HepG2 (cell line): ENCODE results near the gene PPP1R27. TPM values are rescaled to one million over a fixed set of nuclear protein-coding genes. Genes with fewer than 3 reads are reported as not detected.

ENCODE experiments used
- AKAP8 ChIP-seq: sonication (generic); formaldehyde crosslinking; IDR thresholded peaks from 2 replicates; pipeline ENCODE4 v1.5.1; 2020; ENCODE audit warnings: mild to moderate bottlenecking, missing genetic modification reagents
- ATM ChIP-seq: fragments of 450-650 bp; IDR thresholded peaks from 2 replicates; pipeline ENCODE4 v1.7.1; 2017; ENCODE audit warnings: mild to moderate bottlenecking, borderline replicate concordance
- BCL6 ChIP-seq: IDR thresholded peaks from 2 replicates; pipeline ENCODE4 v1.6.1; 2016; ENCODE audit warnings: missing genetic modification reagents, missing compliant biosample characterization
- DPF2 ChIP-seq: sonication (generic); formaldehyde crosslinking; IDR thresholded peaks from 2 replicates; pipeline ENCODE4 v1.4.0; 2020; ENCODE audit warnings: mild to moderate bottlenecking, low read depth, missing genetic modification reagents, borderline replicate concordance
- FOSL1 ChIP-seq: sonication (generic); formaldehyde crosslinking; IDR thresholded peaks from 2 replicates; pipeline ENCODE4 v1.9.0; 2021; ENCODE audit warnings: missing genetic modification reagents, borderline replicate concordance
- HMGA1 ChIP-seq: sonication (generic); formaldehyde crosslinking; conservative IDR thresholded peaks from 2 replicates; pipeline ENCODE4 v1.4.0; 2020; ENCODE audit warnings: missing genetic modification reagents
- KAT7 ChIP-seq: IDR thresholded peaks from 2 replicates; pipeline ENCODE4 v1.6.1; 2018; ENCODE audit warnings: borderline replicate concordance, missing compliant biosample characterization
- NFYC ChIP-seq: IDR thresholded peaks from 2 replicates; pipeline ENCODE4 v1.6.1; 2016; ENCODE audit warnings: missing genetic modification reagents, missing compliant biosample characterization
- NKX3-1 ChIP-seq: sonication (generic); formaldehyde crosslinking; IDR thresholded peaks from 2 replicates; pipeline ENCODE4 v1.5.0; 2020; ENCODE audit warnings: missing genetic modification reagents
- NR2F2 ChIP-seq: IDR thresholded peaks from 2 replicates; pipeline ENCODE4 v1.6.1; 2012; ENCODE audit warnings: low read depth, inconsistent platforms, borderline replicate concordance
- PRMT3 ChIP-seq: sonication (generic); formaldehyde crosslinking; IDR thresholded peaks from 2 replicates; pipeline ENCODE4 v1.8.1; 2022; ENCODE audit warnings: low read depth, mild to moderate bottlenecking, moderate library complexity, missing genetic modification reagents, borderline replicate concordance
- SIX4 ChIP-seq: sonication (generic); formaldehyde crosslinking; IDR thresholded peaks from 2 replicates; pipeline ENCODE4 v1.4.0; 2020; ENCODE audit warnings: missing genetic modification reagents
- SPEN ChIP-seq: sonication (generic); formaldehyde crosslinking; IDR thresholded peaks from 2 replicates; pipeline ENCODE4 v1.5.1; 2020; ENCODE audit warnings: low read depth, mild to moderate bottlenecking, missing genetic modification reagents
- SRF ChIP-seq: IDR thresholded peaks from 2 replicates; pipeline ENCODE4 v1.6.1; 2011; ENCODE audit warnings: mild to moderate bottlenecking, low read depth, low read length, moderate library complexity
- TCF7L2 ChIP-seq: IDR thresholded peaks from 2 replicates; pipeline ENCODE4 v1.6.1; 2011; ENCODE audit warnings: mild to moderate bottlenecking, low read depth, low read length, moderate library complexity
- YEATS2 ChIP-seq: sonication (generic); formaldehyde crosslinking; IDR thresholded peaks from 2 replicates; pipeline ENCODE4 v1.4.0; 2020; ENCODE audit warnings: missing genetic modification reagents, borderline replicate concordance
- ZNF460 ChIP-seq: sonication (generic); formaldehyde crosslinking; IDR thresholded peaks from 2 replicates; pipeline ENCODE4 v1.5.1; 2020; ENCODE audit warnings: missing genetic modification reagents, mild to moderate bottlenecking, borderline replicate concordance
- ZNF530 ChIP-seq: sonication (generic); formaldehyde crosslinking; IDR thresholded peaks from 2 replicates; pipeline ENCODE4 v1.5.0; 2020; ENCODE audit warnings: low read depth, mild to moderate bottlenecking, missing genetic modification reagents
- ZNF878 ChIP-seq: sonication (generic); formaldehyde crosslinking; IDR thresholded peaks from 2 replicates; pipeline ENCODE4 v1.8.1; 2023; ENCODE audit warnings: mild to moderate bottlenecking, missing genetic modification reagents, moderate library complexity
- ZSCAN21 ChIP-seq: sonication (generic); formaldehyde crosslinking; IDR thresholded peaks from 2 replicates; pipeline ENCODE4 v1.8.0; 2022; ENCODE audit warnings: mild to moderate bottlenecking, missing genetic modification reagents, moderate library complexity, borderline replicate concordance
- polyA plus RNA-seq, 8 experiments: library from polyadenylated mRNA; depleted of rRNA in 3 of 8; stranded (reverse) in 7 of 8; unstranded in 1 of 8; fragments of >200 nt; fragmentation: Illumina TruSeq in 4 of 8; extraction: Trizol in 4 of 8; gene quantifications; 2 replicates each; pipeline versions ENCODE4 v1.2.1 to v1.2.3, GENCODE V29; 2011 to 2016; ENCODE audit warnings: low read depth in 4 of 8, missing spikeins in 1 of 8, mixed read lengths in 1 of 8; ENCODE audit not compliant: insufficient read depth in 1 of 8
- total RNA-seq, 5 experiments: library from RNA; depleted of rRNA; stranded (reverse); fragments of >200 nt; fragmentation: Illumina TruSeq; extraction: Trizol; gene quantifications; 2 replicates each; pipeline ENCODE4 v1.2.3, GENCODE V29; 2016; ENCODE audit warnings: low read depth in 1 of 5
- TF ChIP-seq, protein P1 (sequence below): sonication (generic); formaldehyde crosslinking; IDR thresholded peaks from 2 replicates; pipeline ENCODE4 v1.4.0; 2020; ENCODE audit warnings: missing genetic modification reagents; ENCODE audit errors: not compliant biosample characterization
- TF ChIP-seq, protein P2 (sequence below): IDR thresholded peaks from 2 replicates; pipeline ENCODE4 v1.6.1; 2012; ENCODE audit warnings: inconsistent platforms
- TF ChIP-seq, protein P3 (sequence below): IDR thresholded peaks from 2 replicates; pipeline ENCODE4 v1.6.1; 2016; ENCODE audit warnings: mild to moderate bottlenecking
- TF ChIP-seq, protein P4 (sequence below): sonication (generic); formaldehyde crosslinking; IDR thresholded peaks from 2 replicates; pipeline ENCODE4 v1.5.1; 2020; ENCODE audit warnings: mild to moderate bottlenecking, missing genetic modification reagents, moderate library complexity
- TF ChIP-seq, protein P5 (sequence below): sonication (generic); formaldehyde crosslinking; IDR thresholded peaks from 2 replicates; pipeline ENCODE4 v1.5.0; 2020; ENCODE audit warnings: missing genetic modification reagents

The PPP1R27 gene
- total and polyA plus RNA-seq, 2 of the 13 experiments (the other 11 are each of a cell fraction or from before 2014, with no cell fraction given) = 0.17 to 1.00 TPM

DNA sequence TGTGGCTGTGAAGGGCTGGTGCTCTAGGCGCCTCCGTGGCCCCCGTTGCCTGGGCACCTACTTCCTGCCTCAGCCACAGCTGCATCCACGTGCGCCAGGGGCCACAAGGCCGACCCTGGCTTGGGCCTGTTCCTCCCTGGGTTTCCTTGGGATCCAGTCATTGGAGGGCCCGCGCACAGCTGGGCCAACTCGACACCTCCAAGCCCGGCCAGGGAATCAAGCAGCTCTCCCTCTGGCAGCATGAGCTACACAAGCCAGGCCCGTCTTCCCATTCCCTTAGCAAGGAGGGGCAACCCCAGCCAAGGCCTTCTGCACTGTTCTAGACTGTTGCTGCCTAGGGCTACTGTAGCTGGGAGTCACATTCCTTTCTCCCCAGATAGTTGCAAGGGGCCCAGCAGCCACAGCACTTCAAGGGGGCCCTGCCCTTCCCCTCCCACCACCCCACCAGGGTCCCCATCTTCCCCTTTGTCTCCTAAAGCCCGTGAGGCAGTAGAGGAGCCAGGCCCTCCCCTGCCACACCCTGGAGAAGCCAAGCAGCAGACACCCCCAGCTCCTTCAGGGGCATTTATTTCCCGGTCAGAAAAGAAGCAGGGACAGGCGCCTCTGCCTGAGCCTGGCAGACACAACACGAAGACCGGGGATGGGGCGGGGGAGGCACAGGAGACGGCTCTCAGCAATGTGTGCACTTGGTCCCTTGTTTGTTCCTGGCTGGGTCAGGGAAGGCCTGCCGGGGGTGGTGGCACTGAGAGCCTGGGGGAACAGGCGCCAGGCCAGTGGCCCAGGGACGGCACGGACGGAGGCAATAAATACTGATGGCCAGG, 32.5 kb upstream of the PPP1R27 start (continued):
- TF ChIP-seq, protein P1, sequence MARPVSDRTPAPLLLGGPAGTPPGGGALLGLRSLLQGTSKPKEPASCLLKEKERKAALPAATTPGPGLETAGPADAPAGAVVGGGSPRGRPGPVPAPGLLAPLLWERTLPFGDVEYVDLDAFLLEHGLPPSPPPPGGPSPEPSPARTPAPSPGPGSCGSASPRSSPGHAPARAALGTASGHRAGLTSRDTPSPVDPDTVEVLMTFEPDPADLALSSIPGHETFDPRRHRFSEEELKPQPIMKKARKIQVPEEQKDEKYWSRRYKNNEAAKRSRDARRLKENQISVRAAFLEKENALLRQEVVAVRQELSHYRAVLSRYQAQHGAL = no peak
- TF ChIP-seq ZNF530 = no peak
- TF ChIP-seq DPF2 (CRISPR knock-in tag) = no peak
- TF ChIP-seq, protein P2, sequence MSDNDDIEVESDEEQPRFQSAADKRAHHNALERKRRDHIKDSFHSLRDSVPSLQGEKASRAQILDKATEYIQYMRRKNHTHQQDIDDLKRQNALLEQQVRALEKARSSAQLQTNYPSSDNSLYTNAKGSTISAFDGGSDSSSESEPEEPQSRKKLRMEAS = no peak
- TF ChIP-seq SRF = no peak
- TF ChIP-seq NKX3-1 (CRISPR knock-in tag) = peak; percentile 84
- TF ChIP-seq HMGA1 (CRISPR knock-in tag) = no peak
- no peak for TF ChIP-seq ZNF460
- peak; percentile 94 for TF ChIP-seq ZSCAN21 (CRISPR knock-in tag)
- no peak for TF ChIP-seq NR2F2
- no peak for TF ChIP-seq KAT7
- peak; percentile 66; the same call in 1 of the 2 replicates for TF ChIP-seq ZNF878 (CRISPR knock-in tag)
- TF ChIP-seq SIX4 (CRISPR knock-in tag) = no peak
- TF ChIP-seq, protein P3, sequence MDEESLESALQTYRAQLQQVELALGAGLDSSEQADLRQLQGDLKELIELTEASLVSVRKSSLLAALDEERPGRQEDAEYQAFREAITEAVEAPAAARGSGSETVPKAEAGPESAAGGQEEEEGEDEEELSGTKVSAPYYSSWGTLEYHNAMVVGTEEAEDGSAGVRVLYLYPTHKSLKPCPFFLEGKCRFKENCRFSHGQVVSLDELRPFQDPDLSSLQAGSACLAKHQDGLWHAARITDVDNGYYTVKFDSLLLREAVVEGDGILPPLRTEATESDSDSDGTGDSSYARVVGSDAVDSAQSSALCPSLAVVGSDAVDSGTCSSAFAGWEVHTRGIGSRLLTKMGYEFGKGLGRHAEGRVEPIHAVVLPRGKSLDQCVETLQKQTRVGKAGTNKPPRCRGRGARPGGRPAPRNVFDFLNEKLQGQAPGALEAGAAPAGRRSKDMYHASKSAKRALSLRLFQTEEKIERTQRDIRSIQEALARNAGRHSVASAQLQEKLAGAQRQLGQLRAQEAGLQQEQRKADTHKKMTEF (CRISPR knock-in tag) = 0 out of 2 replicates have a peak, but pooled peaks have one; percentile 57
- peak; percentile 99 for TF ChIP-seq AKAP8 (CRISPR knock-in tag)
- TF ChIP-seq FOSL1 (CRISPR knock-in tag) = no peak
- TF ChIP-seq YEATS2 (CRISPR knock-in tag) = no peak
- TF ChIP-seq, protein P4, sequence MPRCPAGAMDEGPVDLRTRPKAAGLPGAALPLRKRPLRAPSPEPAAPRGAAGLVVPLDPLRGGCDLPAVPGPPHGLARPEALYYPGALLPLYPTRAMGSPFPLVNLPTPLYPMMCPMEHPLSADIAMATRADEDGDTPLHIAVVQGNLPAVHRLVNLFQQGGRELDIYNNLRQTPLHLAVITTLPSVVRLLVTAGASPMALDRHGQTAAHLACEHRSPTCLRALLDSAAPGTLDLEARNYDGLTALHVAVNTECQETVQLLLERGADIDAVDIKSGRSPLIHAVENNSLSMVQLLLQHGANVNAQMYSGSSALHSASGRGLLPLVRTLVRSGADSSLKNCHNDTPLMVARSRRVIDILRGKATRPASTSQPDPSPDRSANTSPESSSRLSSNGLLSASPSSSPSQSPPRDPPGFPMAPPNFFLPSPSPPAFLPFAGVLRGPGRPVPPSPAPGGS = peak; percentile 60; the same call in 1 of the 2 replicates
- no peak for TF ChIP-seq BCL6 (CRISPR knock-in tag)
- TF ChIP-seq, protein P5, sequence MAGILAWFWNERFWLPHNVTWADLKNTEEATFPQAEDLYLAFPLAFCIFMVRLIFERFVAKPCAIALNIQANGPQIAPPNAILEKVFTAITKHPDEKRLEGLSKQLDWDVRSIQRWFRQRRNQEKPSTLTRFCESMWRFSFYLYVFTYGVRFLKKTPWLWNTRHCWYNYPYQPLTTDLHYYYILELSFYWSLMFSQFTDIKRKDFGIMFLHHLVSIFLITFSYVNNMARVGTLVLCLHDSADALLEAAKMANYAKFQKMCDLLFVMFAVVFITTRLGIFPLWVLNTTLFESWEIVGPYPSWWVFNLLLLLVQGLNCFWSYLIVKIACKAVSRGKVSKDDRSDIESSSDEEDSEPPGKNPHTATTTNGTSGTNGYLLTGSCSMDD (CRISPR knock-in tag) = no peak
- TF ChIP-seq ATM = no peak
- TF ChIP-seq SPEN (CRISPR knock-in tag) = no peak
- peak; percentile 72; the same call in 1 of the 2 replicates for TF ChIP-seq PRMT3 (CRISPR knock-in tag)
- no peak; the same call in 1 of the 2 replicates for TF ChIP-seq NFYC (CRISPR knock-in tag)
- no peak for TF ChIP-seq TCF7L2
